ENCODE results near the gene CRYAA.

Gene CRYAA

DNA sequence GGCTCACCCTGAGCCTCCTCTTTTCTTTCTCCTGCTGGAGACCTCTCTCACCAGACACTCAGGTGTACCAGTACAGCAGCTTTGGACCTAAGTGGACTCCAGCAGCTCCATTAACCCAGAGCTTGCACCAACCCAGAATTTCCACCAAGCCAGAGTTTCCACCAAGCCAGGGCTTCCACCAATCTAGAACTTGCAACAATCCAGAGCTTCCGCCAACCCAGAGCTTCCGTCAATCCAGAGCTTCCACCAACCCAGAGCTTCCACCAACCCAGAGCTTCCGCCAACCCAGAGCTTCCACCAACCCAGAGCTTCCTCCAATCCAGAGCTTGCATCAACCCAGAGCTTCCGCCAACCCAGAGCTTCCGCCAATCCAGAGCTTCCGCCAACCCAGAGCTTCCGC is 23.2 kb downstream of the CRYAA start:
- TF ChIP-seq, protein P1, sequence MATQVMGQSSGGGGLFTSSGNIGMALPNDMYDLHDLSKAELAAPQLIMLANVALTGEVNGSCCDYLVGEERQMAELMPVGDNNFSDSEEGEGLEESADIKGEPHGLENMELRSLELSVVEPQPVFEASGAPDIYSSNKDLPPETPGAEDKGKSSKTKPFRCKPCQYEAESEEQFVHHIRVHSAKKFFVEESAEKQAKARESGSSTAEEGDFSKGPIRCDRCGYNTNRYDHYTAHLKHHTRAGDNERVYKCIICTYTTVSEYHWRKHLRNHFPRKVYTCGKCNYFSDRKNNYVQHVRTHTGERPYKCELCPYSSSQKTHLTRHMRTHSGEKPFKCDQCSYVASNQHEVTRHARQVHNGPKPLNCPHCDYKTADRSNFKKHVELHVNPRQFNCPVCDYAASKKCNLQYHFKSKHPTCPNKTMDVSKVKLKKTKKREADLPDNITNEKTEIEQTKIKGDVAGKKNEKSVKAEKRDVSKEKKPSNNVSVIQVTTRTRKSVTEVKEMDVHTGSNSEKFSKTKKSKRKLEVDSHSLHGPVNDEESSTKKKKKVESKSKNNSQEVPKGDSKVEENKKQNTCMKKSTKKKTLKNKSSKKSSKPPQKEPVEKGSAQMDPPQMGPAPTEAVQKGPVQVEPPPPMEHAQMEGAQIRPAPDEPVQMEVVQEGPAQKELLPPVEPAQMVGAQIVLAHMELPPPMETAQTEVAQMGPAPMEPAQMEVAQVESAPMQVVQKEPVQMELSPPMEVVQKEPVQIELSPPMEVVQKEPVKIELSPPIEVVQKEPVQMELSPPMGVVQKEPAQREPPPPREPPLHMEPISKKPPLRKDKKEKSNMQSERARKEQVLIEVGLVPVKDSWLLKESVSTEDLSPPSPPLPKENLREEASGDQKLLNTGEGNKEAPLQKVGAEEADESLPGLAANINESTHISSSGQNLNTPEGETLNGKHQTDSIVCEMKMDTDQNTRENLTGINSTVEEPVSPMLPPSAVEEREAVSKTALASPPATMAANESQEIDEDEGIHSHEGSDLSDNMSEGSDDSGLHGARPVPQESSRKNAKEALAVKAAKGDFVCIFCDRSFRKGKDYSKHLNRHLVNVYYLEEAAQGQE (IDR thresholded peaks at IDR 0.05; ENCODE audit: insufficient replicate concordance, low read depth) = no peak
- TF ChIP-seq, protein P2, sequence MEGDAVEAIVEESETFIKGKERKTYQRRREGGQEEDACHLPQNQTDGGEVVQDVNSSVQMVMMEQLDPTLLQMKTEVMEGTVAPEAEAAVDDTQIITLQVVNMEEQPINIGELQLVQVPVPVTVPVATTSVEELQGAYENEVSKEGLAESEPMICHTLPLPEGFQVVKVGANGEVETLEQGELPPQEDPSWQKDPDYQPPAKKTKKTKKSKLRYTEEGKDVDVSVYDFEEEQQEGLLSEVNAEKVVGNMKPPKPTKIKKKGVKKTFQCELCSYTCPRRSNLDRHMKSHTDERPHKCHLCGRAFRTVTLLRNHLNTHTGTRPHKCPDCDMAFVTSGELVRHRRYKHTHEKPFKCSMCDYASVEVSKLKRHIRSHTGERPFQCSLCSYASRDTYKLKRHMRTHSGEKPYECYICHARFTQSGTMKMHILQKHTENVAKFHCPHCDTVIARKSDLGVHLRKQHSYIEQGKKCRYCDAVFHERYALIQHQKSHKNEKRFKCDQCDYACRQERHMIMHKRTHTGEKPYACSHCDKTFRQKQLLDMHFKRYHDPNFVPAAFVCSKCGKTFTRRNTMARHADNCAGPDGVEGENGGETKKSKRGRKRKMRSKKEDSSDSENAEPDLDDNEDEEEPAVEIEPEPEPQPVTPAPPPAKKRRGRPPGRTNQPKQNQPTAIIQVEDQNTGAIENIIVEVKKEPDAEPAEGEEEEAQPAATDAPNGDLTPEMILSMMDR (IDR thresholded peaks at IDR 0.05; ENCODE audit: insufficient read depth, low read length) = no peak
- TF ChIP-seq GABPA (IDR thresholded peaks at IDR 0.05; ENCODE audit: low read depth) (no peak), SPI1 (IDR thresholded peaks at IDR 0.05; ENCODE audit: borderline replicate concordance, low read depth) (no peak), POLR2AphosphoS5 (IDR thresholded peaks at IDR 0.05; ENCODE audit: low read depth) (no peak)
- no peak overlapping the region for H3K4me3 ChIP-seq (replicated peaks; ENCODE audit: insufficient read depth, low read length)
- no peaks in the 10 kb centered on the region for H3K27me3 ChIP-seq (ENCODE audit: insufficient read depth, poor library complexity, severe bottlenecking)
- no peak overlapping the region for H3K27ac ChIP-seq (replicated peaks)
- no peak for DNase-seq (ENCODE audit: low read depth in 1 of 2, low spot score in 1 of 2)

DNA sequence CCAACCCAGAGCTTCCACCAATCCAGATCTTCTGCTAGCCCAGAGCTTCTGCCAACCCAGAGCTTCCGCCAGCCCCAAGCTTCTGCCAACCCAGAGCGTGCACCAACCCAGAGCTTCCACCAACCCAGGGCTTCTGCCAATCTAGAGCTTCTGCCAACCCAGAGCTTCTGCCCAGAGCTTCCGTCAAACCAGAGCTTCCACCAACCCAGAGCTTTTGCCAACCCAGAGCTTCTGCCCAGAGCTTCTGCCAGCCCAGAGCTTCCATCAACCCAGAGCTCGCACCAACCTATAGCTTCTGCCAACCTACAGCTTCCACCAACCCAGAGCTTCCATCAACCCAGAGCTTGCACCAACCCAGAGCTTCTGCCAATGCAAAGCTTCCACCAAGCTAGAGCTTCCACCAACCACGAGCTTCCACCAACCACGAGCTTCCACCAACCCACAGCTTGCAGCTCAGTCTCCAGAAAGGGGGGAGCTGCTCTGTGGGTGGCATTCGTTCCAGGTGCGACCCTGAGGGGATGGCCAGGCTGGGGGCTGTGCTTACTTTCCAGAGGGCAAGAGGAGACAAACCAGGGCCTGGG is 23.8 kb downstream of the CRYAA start:
- no peak for DNase-seq (ENCODE audit: low read depth in 1 of 2, low spot score in 1 of 2)
- H3K27ac ChIP-seq (replicated peaks) = no peak overlapping the region
- H3K4me3 ChIP-seq (replicated peaks; ENCODE audit: insufficient read depth, low read length) = no peak overlapping the region
- TF ChIP-seq, protein P2 (IDR thresholded peaks at IDR 0.05; ENCODE audit: insufficient read depth, low read length) = no peak
- TF ChIP-seq, protein P1 (IDR thresholded peaks at IDR 0.05; ENCODE audit: insufficient replicate concordance, low read depth) = no peak
- TF ChIP-seq SPI1 (IDR thresholded peaks at IDR 0.05; ENCODE audit: borderline replicate concordance, low read depth) = no peak
- TF ChIP-seq POLR2AphosphoS5 (IDR thresholded peaks at IDR 0.05; ENCODE audit: low read depth) = no peak
- no peak for TF ChIP-seq GABPA (IDR thresholded peaks at IDR 0.05; ENCODE audit: low read depth)
- H3K27me3 ChIP-seq (ENCODE audit: insufficient read depth, poor library complexity, severe bottlenecking) = no peaks in the 10 kb centered on the region

DNA sequence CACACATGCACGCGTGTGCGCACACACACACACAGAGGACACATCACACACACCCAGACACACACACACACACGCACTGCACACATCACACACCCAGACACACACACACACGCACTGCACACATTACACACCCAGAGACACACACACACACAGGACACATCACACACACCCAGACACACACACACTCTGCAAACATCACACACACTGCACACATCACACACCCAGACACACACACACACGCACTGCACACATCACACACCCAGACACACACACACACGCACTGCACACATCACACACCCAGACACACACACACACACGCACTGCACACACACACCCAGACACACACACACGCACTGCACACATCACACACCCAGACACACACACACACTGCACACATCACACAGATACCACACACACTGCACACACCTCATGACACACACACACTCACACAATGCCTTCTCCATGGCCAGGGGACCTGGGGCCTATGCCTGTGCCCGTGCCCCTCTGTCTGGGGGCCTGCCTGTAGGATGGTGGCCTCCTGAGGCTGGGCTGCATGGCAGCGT is 24.4 kb downstream of the CRYAA start:
- TF ChIP-seq, protein P2 (IDR thresholded peaks at IDR 0.05; ENCODE audit: insufficient read depth, low read length) = no peak
- no peak for TF ChIP-seq GABPA (IDR thresholded peaks at IDR 0.05; ENCODE audit: low read depth)
- TF ChIP-seq, protein P1 (IDR thresholded peaks at IDR 0.05; ENCODE audit: insufficient replicate concordance, low read depth) = no peak
- no peak for TF ChIP-seq POLR2AphosphoS5 (IDR thresholded peaks at IDR 0.05; ENCODE audit: low read depth)
- no peak for TF ChIP-seq SPI1 (IDR thresholded peaks at IDR 0.05; ENCODE audit: borderline replicate concordance, low read depth)
- Histone ChIP-seq H3K27me3 (ENCODE audit: insufficient read depth, poor library complexity, severe bottlenecking) (no peaks in the 10 kb centered on the region), H3K4me3 (replicated peaks; ENCODE audit: insufficient read depth, low read length) (no peak overlapping the region), H3K27ac (replicated peaks) (no peak overlapping the region)
- DNase-seq (ENCODE audit: low read depth in 1 of 2, low spot score in 1 of 2) = no peak

Data from HL-60 (cell line).